HepG2 (cell line): ENCODE measurements around the gene TMEM225B. TPM values are rescaled to one million over a fixed set of nuclear protein-coding genes. Genes with fewer than 3 reads are reported as not detected.

Experiments
- ATF4 ChIP-seq, 2 experiments: fragments of 450-650 bp in 1 of 2; sonication (generic) in 1 of 2; formaldehyde crosslinking; IDR thresholded peaks; 2 replicates each; pipeline versions ENCODE4 v1.5.0 to v1.8.0; 2020 to 2022; ENCODE audit warnings: mild to moderate bottlenecking in 1 of 2, missing genetic modification reagents in 1 of 2
- CEBPG ChIP-seq: IDR thresholded peaks from 2 replicates; pipeline ENCODE4 v1.6.1; 2016
- JDP2 ChIP-seq: sonication (generic); formaldehyde crosslinking; IDR thresholded peaks from 2 replicates; pipeline ENCODE4 v1.8.1; 2022; ENCODE audit warnings: missing genetic modification reagents, borderline replicate concordance
- KDM6A ChIP-seq: IDR thresholded peaks from 2 replicates; pipeline ENCODE4 v1.6.1; 2016; ENCODE audit warnings: low read depth
- NR2F6 ChIP-seq, 2 experiments: IDR thresholded peaks; 2 replicates each; pipeline ENCODE4 v1.6.1; 2016; ENCODE audit warnings: antibody characterized with exemption in 1 of 2, mild to moderate bottlenecking in 1 of 2
- RARA ChIP-seq: IDR thresholded peaks from 2 replicates; pipeline ENCODE4 v1.6.1; 2016; ENCODE audit warnings: missing genetic modification reagents, missing compliant biosample characterization
- SOX6 ChIP-seq, 2 experiments: fragments of 450-650 bp in 1 of 2; sonication (generic) in 1 of 2; formaldehyde crosslinking in 1 of 2; IDR thresholded peaks; 2 replicates each; pipeline versions ENCODE4 v1.4.0 to v1.6.1; 2017 to 2020; ENCODE audit warnings: antibody characterized with exemption in 1 of 2, mild to moderate bottlenecking in 1 of 2, missing genetic modification reagents in 1 of 2
- SSRP1 ChIP-seq: IDR thresholded peaks from 2 replicates; pipeline ENCODE4 v1.6.1; 2016; ENCODE audit warnings: control low read depth
- STAT5B ChIP-seq: sonication (generic); formaldehyde crosslinking; IDR thresholded peaks from 2 replicates; pipeline ENCODE4 v1.4.0; 2020; ENCODE audit warnings: missing genetic modification reagents
- ZFP36 ChIP-seq: fragments of 150-350 bp; IDR thresholded peaks from 2 replicates; pipeline ENCODE4 v1.6.1; 2018; ENCODE audit warnings: borderline replicate concordance, low read length, low read depth; ENCODE audit not compliant: partially characterized antibody
- ZNF430 ChIP-seq: sonication (generic); formaldehyde crosslinking; IDR thresholded peaks from 2 replicates; pipeline ENCODE4 v1.9.0; 2021; ENCODE audit warnings: mild to moderate bottlenecking, missing genetic modification reagents
- ZNF737 ChIP-seq: sonication (generic); formaldehyde crosslinking; IDR thresholded peaks from 2 replicates; pipeline ENCODE4 v1.5.0; 2020; ENCODE audit warnings: missing genetic modification reagents, mild to moderate bottlenecking, borderline replicate concordance
- ZZZ3 ChIP-seq: sonication (generic); formaldehyde crosslinking; IDR thresholded peaks from 2 replicates; pipeline ENCODE4 v1.4.0; 2020; ENCODE audit warnings: missing genetic modification reagents, mild to moderate bottlenecking, borderline replicate concordance
- polyA plus RNA-seq, 8 experiments: library from polyadenylated mRNA; depleted of rRNA in 3 of 8; stranded (reverse) in 7 of 8; unstranded in 1 of 8; fragments of >200 nt; fragmentation: Illumina TruSeq in 4 of 8; extraction: Trizol in 4 of 8; gene quantifications; 2 replicates each; pipeline versions ENCODE4 v1.2.1 to v1.2.3, GENCODE V29; 2011 to 2016; ENCODE audit warnings: low read depth in 4 of 8, missing spikeins in 1 of 8, mixed read lengths in 1 of 8; ENCODE audit not compliant: insufficient read depth in 1 of 8
- total RNA-seq, 5 experiments: library from RNA; depleted of rRNA; stranded (reverse); fragments of >200 nt; fragmentation: Illumina TruSeq; extraction: Trizol; gene quantifications; 2 replicates each; pipeline ENCODE4 v1.2.3, GENCODE V29; 2016; ENCODE audit warnings: low read depth in 1 of 5
- TF ChIP-seq, protein P1 (sequence below): IDR thresholded peaks from 2 replicates; pipeline ENCODE4 v1.6.1; 2018; ENCODE audit warnings: missing genetic modification reagents
- TF ChIP-seq, protein P2 (sequence below): sonication (generic); formaldehyde crosslinking; IDR thresholded peaks from 2 replicates; pipeline ENCODE4 v1.4.0; 2020; ENCODE audit warnings: missing genetic modification reagents
- TF ChIP-seq, protein P3 (sequence below): sonication (generic); formaldehyde crosslinking; IDR thresholded peaks from 2 replicates; pipeline ENCODE4 v1.5.1; 2020; ENCODE audit warnings: mild to moderate bottlenecking, missing genetic modification reagents, moderate library complexity
- TF ChIP-seq, protein P4 (sequence below): sonication (generic); formaldehyde crosslinking; IDR thresholded peaks from 2 replicates; pipeline ENCODE4 v1.4.0; 2020; ENCODE audit warnings: missing genetic modification reagents

Gene TMEM225B
- total and polyA plus RNA-seq, 2 of the 13 experiments (the other 11 are each of a cell fraction or from before 2014, with no cell fraction given) = 0.78 to 0.95 TPM

DNA sequence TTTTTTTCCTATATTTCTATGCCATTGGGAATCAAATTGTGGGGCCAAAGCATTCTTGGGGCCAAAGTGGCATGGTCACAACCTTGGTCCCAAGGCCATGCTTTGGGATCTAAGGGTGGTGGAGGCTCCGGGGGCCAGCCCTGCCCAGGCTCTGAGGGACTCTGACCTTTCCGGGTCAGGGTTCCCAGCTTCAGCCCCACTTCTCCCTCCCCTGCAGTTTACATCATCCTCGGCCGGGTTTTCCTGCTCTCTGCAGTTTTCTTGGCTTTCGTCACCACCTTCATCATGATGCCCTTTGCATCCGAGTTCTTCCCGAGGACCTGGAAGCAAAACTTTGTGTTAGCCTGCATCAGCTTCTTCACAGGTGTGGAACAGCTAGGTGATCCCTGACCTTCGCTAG lies 8.5 kb downstream of the TMEM225B start (continued):
- TF ChIP-seq, protein P1, sequence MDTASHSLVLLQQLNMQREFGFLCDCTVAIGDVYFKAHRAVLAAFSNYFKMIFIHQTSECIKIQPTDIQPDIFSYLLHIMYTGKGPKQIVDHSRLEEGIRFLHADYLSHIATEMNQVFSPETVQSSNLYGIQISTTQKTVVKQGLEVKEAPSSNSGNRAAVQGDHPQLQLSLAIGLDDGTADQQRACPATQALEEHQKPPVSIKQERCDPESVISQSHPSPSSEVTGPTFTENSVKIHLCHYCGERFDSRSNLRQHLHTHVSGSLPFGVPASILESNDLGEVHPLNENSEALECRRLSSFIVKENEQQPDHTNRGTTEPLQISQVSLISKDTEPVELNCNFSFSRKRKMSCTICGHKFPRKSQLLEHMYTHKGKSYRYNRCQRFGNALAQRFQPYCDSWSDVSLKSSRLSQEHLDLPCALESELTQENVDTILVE (CRISPR knock-in tag) = no peak
- TF ChIP-seq KDM6A (CRISPR knock-in tag) = no peak
- TF ChIP-seq ZFP36 = no peak
- TF ChIP-seq CEBPG (CRISPR knock-in tag) = peak; percentile 39; the same call in 1 of the 2 replicates
- TF ChIP-seq, protein P2, sequence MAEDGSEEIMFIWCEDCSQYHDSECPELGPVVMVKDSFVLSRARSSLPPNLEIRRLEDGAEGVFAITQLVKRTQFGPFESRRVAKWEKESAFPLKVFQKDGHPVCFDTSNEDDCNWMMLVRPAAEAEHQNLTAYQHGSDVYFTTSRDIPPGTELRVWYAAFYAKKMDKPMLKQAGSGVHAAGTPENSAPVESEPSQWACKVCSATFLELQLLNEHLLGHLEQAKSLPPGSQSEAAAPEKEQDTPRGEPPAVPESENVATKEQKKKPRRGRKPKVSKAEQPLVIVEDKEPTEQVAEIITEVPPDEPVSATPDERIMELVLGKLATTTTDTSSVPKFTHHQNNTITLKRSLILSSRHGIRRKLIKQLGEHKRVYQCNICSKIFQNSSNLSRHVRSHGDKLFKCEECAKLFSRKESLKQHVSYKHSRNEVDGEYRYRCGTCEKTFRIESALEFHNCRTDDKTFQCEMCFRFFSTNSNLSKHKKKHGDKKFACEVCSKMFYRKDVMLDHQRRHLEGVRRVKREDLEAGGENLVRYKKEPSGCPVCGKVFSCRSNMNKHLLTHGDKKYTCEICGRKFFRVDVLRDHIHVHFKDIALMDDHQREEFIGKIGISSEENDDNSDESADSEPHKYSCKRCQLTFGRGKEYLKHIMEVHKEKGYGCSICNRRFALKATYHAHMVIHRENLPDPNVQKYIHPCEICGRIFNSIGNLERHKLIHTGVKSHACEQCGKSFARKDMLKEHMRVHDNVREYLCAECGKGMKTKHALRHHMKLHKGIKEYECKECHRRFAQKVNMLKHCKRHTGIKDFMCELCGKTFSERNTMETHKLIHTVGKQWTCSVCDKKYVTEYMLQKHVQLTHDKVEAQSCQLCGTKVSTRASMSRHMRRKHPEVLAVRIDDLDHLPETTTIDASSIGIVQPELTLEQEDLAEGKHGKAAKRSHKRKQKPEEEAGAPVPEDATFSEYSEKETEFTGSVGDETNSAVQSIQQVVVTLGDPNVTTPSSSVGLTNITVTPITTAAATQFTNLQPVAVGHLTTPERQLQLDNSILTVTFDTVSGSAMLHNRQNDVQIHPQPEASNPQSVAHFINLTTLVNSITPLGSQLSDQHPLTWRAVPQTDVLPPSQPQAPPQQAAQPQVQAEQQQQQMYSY = peak; percentile 51; the same call in 1 of the 2 replicates
- no peak for TF ChIP-seq SOX6 (IDR thresholded peaks at IDR 0.05)
- peak; percentile 28; the same call in 1 of the 2 replicates for TF ChIP-seq SOX6 (CRISPR knock-in tag; IDR thresholded peaks at IDR 0.05)
- TF ChIP-seq ATF4 (CRISPR knock-in tag; IDR thresholded peaks at IDR 0.05) = peak in 1 of 2 experiments; percentile 71; a peak in 2 of 4 replicates
- TF ChIP-seq JDP2 (CRISPR knock-in tag) = no peak
- TF ChIP-seq, protein P3, sequence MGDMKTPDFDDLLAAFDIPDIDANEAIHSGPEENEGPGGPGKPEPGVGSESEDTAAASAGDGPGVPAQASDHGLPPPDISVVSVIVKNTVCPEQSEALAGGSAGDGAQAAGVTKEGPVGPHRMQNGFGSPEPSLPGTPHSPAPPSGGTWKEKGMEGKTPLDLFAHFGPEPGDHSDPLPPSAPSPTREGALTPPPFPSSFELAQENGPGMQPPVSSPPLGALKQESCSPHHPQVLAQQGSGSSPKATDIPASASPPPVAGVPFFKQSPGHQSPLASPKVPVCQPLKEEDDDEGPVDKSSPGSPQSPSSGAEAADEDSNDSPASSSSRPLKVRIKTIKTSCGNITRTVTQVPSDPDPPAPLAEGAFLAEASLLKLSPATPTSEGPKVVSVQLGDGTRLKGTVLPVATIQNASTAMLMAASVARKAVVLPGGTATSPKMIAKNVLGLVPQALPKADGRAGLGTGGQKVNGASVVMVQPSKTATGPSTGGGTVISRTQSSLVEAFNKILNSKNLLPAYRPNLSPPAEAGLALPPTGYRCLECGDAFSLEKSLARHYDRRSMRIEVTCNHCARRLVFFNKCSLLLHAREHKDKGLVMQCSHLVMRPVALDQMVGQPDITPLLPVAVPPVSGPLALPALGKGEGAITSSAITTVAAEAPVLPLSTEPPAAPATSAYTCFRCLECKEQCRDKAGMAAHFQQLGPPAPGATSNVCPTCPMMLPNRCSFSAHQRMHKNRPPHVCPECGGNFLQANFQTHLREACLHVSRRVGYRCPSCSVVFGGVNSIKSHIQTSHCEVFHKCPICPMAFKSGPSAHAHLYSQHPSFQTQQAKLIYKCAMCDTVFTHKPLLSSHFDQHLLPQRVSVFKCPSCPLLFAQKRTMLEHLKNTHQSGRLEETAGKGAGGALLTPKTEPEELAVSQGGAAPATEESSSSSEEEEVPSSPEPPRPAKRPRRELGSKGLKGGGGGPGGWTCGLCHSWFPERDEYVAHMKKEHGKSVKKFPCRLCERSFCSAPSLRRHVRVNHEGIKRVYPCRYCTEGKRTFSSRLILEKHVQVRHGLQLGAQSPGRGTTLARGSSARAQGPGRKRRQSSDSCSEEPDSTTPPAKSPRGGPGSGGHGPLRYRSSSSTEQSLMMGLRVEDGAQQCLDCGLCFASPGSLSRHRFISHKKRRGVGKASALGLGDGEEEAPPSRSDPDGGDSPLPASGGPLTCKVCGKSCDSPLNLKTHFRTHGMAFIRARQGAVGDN (CRISPR knock-in tag) = peak; percentile 45
- no peak; the same call in 1 of the 2 replicates for TF ChIP-seq NR2F6 (IDR thresholded peaks at IDR 0.05)
- peak; percentile 68 for TF ChIP-seq NR2F6 (CRISPR knock-in tag; IDR thresholded peaks at IDR 0.05)
- TF ChIP-seq ZNF737 (CRISPR knock-in tag) = no peak
- 0 out of 2 replicates have a peak, but pooled peaks have one; percentile 19 for TF ChIP-seq ZNF430 (CRISPR knock-in tag)
- no peak for TF ChIP-seq SSRP1 (CRISPR knock-in tag)
- no peak for TF ChIP-seq STAT5B
- no peak for TF ChIP-seq ZZZ3 (CRISPR knock-in tag)
- TF ChIP-seq, protein P4, sequence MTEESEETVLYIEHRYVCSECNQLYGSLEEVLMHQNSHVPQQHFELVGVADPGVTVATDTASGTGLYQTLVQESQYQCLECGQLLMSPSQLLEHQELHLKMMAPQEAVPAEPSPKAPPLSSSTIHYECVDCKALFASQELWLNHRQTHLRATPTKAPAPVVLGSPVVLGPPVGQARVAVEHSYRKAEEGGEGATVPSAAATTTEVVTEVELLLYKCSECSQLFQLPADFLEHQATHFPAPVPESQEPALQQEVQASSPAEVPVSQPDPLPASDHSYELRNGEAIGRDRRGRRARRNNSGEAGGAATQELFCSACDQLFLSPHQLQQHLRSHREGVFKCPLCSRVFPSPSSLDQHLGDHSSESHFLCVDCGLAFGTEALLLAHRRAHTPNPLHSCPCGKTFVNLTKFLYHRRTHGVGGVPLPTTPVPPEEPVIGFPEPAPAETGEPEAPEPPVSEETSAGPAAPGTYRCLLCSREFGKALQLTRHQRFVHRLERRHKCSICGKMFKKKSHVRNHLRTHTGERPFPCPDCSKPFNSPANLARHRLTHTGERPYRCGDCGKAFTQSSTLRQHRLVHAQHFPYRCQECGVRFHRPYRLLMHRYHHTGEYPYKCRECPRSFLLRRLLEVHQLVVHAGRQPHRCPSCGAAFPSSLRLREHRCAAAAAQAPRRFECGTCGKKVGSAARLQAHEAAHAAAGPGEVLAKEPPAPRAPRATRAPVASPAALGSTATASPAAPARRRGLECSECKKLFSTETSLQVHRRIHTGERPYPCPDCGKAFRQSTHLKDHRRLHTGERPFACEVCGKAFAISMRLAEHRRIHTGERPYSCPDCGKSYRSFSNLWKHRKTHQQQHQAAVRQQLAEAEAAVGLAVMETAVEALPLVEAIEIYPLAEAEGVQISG (CRISPR knock-in tag) = peak; percentile 33; the same call in 1 of the 2 replicates
- TF ChIP-seq RARA (CRISPR knock-in tag) = peak; percentile 39; the same call in 1 of the 2 replicates
